Effector memory CD8-positive, alpha-beta T cell (primary cell): ENCODE data around the gene SPECC1L.
A peak's percentile ranks its signal among the peaks of the same experiment; 100 is the strongest.
"Not testable (repeated sequence)": the region's sequence is repeated elsewhere in the genome, so short reads cannot be mapped to it uniquely, and the experiment has no call there.

Source experiments
- ATAC-seq: fragments of 150-1000 bp; cut with Tn5 transposase; replicated peaks from 2 replicates; pipeline ENCODE4 v1.10.0; 2021; ENCODE audit warnings: mild to moderate bottlenecking, moderate library complexity
- DNase-seq, 3 experiments: peaks; one replicate each; pipeline ENCODE4 v3.0.0; 2021
- H3K27ac Mint-ChIP-seq, 2 donors: one replicate each; pipeline ENCODE4 v1.8.0; 2022; ENCODE audit warnings: mild to moderate bottlenecking in 2 of 2, mixed read lengths in 2 of 2, moderate library complexity in 2 of 2
- H3K27me3 Mint-ChIP-seq, 2 donors: one replicate each; pipeline ENCODE4 v1.8.0; 2022; ENCODE audit warnings: mixed read lengths in 2 of 2
- H3K36me3 Mint-ChIP-seq: one replicate; pipeline ENCODE4 v1.8.0; 2022; ENCODE audit warnings: mild to moderate bottlenecking, moderate library complexity, mixed read lengths; ENCODE audit not compliant: insufficient read depth
- H3K4me1 Mint-ChIP-seq, 2 donors: one replicate each; pipeline ENCODE4 v1.8.0; 2022; ENCODE audit warnings: low read depth in 2 of 2, mixed read lengths in 2 of 2
- H3K4me3 Mint-ChIP-seq, 2 donors: one replicate each; pipeline ENCODE4 v1.8.0; 2022; ENCODE audit warnings: mild to moderate bottlenecking in 2 of 2, mixed read lengths in 2 of 2, moderate library complexity in 2 of 2
- H3K9me3 Mint-ChIP-seq, 2 donors: one replicate each; pipeline ENCODE4 v1.8.0; 2022; ENCODE audit warnings: mixed read lengths in 2 of 2

The SPECC1L gene

DNA sequence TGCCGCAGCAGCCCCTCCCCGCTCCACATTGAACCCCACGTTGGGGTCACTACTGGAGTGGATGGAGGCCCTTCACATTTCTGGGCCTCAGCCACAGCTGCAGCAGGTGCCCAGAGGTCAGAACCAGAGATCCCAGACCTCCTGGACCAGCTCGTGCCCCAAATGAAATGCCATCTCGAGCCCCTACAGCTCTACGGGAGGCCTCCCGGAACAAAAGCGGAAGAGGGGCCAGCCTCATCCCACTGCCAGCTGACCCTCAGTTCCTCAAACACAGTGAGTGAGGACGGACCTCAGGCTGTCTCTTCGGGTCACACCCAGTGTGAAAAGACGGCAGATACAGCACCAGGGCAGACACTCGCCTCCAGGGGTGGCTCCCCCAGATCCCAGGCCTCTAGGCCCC is 17.5 kb upstream of the SPECC1L start:
- DNase-seq, H3K27me3 Mint-ChIP-seq, H3K9me3 Mint-ChIP-seq, H3K36me3 Mint-ChIP-seq, H3K4me1 Mint-ChIP-seq, H3K27ac Mint-ChIP-seq, ATAC-seq, H3K4me3 Mint-ChIP-seq: not testable (repeated sequence)

DNA sequence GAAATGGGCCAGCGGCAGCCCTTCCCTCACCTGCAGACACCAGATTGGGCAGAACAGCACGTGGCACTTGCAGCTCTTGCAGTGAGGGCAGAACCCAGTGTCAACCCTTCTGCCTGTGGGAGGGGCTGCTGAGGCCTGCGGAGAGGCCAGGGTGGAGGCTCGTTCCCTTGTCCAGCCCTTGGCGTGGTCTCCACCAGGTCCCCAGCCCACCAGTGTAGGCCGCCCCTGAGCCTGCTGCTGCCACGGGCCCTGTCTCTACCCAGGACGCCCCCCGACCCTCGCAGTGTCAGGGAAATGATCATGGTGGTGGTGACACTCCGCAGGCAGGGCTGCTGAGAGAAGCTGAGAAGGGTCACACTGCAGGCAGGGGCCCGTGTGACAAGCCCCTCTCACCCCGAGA is 14.5 kb upstream of the SPECC1L start:
- H3K27ac Mint-ChIP-seq, H3K4me3 Mint-ChIP-seq, DNase-seq: not testable (repeated sequence)

DNA sequence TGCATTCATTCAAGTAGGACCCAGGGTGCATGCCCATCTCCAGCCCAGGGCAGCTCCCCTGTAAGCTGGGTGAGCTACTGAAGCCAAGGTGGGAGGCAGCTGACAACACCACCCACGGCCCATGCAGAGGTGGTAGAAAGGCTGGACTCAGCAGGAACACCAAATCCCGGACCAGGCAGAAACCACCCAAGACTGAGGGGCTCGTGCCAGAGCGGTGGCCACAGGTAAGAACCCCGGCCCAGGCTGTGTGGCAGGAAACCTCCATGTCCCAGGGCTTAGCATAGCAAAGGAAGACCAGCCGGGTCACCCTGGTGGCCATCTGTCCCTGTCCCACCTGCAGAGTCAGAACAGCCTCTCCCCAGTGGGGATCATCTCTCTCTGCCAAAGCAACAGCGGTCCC is 13.9 kb upstream of the SPECC1L start:
- not testable (repeated sequence) for H3K36me3 Mint-ChIP-seq, H3K4me1 Mint-ChIP-seq, H3K27ac Mint-ChIP-seq, ATAC-seq, H3K27me3 Mint-ChIP-seq, H3K9me3 Mint-ChIP-seq, H3K4me3 Mint-ChIP-seq, DNase-seq

More for the DNA sequence above, 14.5 kb upstream of the SPECC1L start:
- ATAC-seq, H3K9me3 Mint-ChIP-seq, H3K27me3 Mint-ChIP-seq, H3K4me1 Mint-ChIP-seq, H3K36me3 Mint-ChIP-seq: not testable (repeated sequence)

DNA sequence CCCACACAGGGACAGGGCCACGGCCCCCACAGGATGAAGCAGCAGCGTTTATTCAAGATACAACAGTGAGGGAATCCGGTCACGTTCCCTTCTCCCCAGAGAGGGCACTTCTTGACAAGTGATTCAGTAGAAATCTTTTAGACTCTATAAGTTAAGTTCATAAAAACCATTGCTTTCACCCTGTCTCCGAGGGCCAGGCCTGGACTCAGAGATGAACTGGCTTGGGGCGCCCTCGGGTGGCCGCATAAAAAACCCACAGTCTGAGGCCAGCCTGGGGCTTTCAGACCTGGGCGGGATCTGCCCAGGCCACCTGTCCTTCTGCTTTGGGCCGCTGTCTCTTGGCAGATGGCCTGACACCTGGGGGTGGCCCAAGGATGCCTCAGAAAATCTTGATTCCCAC is 11.2 kb upstream of the SPECC1L start:
- H3K4me3 Mint-ChIP-seq, H3K36me3 Mint-ChIP-seq, H3K9me3 Mint-ChIP-seq, H3K4me1 Mint-ChIP-seq, H3K27ac Mint-ChIP-seq, H3K27me3 Mint-ChIP-seq: not testable (repeated sequence)
- peak; percentile 61 to 73 (median 67) for DNase-seq
- peak; percentile 61 for ATAC-seq

DNA sequence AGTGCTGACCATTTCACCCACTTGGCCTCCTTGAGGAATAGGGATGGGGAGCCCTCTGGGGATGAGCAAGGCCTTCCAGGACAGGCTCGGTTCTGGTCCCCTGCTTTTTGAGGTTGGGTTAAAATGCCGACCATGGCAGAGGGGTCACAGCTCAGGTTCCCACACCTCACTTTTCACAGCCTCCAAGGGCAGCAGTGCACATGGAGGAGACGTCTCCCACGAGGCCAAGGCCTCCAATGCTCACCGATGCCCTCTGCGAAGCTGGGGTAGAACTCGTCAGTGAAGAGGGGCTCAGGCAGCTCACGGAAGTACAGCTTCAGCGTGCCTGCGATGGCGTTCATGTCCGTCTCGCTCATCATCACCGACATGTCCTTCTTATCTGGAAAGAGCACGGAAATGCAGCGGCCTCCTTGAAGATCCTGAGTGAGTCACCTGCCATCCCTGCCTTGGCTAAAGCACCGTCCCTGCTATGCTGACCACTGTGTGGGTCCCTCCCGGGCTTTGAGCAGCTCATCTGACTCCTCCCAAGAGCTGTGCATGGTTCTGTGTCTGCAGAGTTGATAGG is 8.4 kb upstream of the SPECC1L start:
- not testable (repeated sequence) for H3K4me3 Mint-ChIP-seq, H3K36me3 Mint-ChIP-seq, DNase-seq, H3K27me3 Mint-ChIP-seq, H3K9me3 Mint-ChIP-seq, H3K27ac Mint-ChIP-seq, ATAC-seq, H3K4me1 Mint-ChIP-seq

DNA sequence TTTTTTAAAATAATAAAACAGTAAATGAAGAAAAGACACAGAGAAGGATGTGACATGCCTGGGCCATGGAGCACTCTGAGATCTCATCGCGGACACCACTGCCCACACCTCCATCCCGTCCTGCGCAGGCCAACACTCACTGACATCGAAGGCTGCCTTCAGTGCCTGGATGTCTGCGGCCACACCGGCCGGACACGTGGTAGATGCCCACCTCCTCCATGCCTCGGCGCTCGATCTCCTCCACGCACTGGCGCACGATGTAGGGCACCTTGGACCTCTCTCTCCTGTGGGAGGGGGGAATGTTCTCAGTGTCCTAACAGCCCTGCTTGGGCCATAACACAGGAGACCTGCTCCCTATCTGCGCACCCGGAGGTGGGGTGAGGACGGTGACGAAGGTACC is 7.2 kb upstream of the SPECC1L start:
- not testable (repeated sequence) for H3K27me3 Mint-ChIP-seq, H3K4me3 Mint-ChIP-seq, H3K36me3 Mint-ChIP-seq, H3K9me3 Mint-ChIP-seq, H3K4me1 Mint-ChIP-seq, H3K27ac Mint-ChIP-seq, ATAC-seq, DNase-seq

DNA sequence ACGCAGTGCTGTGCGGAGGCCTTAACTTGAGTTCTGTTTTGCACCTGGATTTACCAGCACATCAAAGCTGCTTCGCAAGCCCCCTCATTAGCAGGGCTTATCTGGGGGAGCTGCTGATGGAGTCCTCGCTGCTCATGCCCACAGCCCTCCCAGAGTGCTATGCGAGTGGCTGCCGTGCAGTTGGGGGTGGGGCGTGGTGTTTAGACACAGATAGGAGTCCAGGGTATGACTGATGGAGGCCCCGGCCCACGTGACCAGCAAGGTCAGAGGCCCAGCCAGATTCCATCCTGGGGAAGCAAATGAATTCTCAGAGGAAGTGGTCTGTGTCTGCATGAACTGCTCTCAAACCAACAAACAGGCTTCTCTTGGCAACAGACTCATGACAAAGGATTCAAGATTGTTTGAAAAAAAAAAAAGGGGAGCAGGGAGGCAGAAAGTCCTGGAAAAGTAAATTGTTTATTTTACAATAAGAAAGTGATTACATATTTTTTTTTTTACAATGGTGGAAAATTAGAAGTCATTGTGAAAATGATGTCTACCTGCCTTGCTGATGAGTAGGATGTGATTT is 6.2 kb upstream of the SPECC1L start:
- not testable (repeated sequence) for H3K36me3 Mint-ChIP-seq, H3K9me3 Mint-ChIP-seq, H3K4me3 Mint-ChIP-seq, H3K27ac Mint-ChIP-seq, H3K27me3 Mint-ChIP-seq, DNase-seq, ATAC-seq, H3K4me1 Mint-ChIP-seq

DNA sequence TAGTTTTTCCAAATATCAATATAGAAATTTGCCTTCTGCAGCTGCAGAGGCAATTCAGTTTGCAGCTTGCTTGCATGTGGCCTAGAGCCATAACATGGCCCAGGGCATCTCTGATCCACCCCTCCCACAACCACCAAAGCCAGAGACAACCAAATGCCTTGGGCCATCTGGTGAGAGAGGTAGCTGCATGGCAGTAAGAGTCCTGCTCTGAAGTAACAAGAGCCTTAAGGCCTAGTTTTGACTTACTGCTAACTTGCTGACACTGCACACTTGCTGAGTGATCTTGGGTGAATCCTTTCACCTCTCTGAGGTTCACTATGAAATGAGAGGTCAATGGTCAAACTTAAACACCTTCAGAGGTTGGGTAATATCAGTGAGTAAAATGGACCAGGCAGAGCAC is 4.9 kb upstream of the SPECC1L start:
- Mint-ChIP-seq H3K36me3 (peaks cover 7% of the 10 kb centered on the region), H3K4me3 (no peak overlapping the region), H3K9me3 (no peaks in the 10 kb centered on the region), H3K27me3 (no peaks in the 10 kb centered on the region), H3K27ac (no peak overlapping the region), H3K4me1 (peaks cover 3 to 4% of the 10 kb centered on the region in 2 donors)
- ATAC-seq (no peak), DNase-seq (no peak)

DNA sequence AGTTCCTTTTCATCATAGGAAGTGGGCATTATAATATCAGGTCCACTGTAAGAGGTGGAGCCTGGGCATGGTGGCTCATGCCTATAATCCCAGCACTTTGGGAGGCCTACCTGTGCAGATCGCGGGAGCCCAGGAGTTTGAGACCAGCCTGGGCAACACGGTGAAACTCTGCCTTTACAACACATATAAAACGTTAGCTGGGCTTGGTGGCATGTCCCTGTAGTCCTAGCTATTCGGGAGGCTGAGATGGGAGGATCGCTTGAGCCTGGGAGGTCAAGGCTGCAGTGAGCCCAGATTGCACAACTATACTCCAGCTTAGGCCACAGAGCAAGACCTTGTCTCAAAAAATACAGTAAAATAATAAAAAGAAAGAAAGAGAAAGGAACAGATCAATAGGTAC is 4.1 kb upstream of the SPECC1L start:
- H3K4me1 Mint-ChIP-seq, ATAC-seq, H3K27ac Mint-ChIP-seq, DNase-seq, H3K4me3 Mint-ChIP-seq, H3K9me3 Mint-ChIP-seq, H3K36me3 Mint-ChIP-seq, H3K27me3 Mint-ChIP-seq: not testable (repeated sequence)

DNA sequence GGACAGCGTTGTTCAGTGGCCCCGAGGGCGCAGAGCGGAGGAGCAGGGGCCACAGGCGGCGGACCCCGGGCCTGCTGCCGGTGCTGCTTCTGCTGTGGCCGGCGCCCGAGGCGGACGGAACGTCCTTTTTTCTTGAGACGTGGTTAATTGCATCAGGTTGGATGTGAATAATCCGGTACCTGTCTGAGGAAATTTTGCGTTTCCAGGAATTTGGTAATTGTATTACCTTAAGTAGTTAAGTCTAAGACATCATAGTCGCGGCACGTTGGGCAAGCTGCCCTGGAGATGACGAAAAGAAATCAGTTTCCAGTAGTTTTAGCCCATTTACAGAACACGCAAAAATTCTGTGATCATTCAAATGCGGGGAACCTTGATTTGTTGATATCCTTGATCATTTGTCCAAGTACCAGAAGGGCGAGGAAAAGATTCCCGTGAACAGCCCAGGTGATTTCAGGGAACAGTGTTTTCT is 789 bp downstream of the SPECC1L start:
- peak overlapping the region; percentile 82 to 88 for H3K4me3 Mint-ChIP-seq
- no peak for ATAC-seq
- no peak for DNase-seq
- no peaks in the 10 kb centered on the region for H3K9me3 Mint-ChIP-seq
- H3K36me3 Mint-ChIP-seq, result peaks cover 12% of the 10 kb centered on the region
- H3K27ac Mint-ChIP-seq, result peak overlapping the region in 1 of 2 donors; percentile 86
- peaks cover 20 to 33% of the 10 kb centered on the region in 2 donors for H3K4me1 Mint-ChIP-seq
- no peaks in the 10 kb centered on the region for H3K27me3 Mint-ChIP-seq

DNA sequence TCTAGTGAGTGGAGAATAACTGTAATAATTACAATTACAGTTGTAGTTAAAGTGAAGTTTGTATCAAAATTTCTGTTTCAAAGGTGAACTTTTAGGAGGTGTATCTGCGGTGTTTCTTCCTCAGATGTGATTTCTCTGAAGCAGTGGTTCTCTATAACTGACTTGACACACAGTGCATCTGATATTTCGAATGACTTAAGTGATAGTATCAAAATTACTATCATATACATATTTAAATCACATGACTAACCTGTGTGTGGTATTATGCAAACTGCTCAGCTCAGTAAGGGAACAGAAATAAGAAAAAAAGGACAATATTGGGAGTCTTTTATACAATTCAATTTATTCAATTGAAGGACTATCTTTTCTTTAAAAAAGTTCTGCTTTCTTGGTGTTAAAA is 2.4 kb downstream of the SPECC1L start:
- H3K4me1 Mint-ChIP-seq, result peaks cover 24 to 44% of the 10 kb centered on the region in 2 donors
- not testable (repeated sequence) for H3K4me3 Mint-ChIP-seq, H3K36me3 Mint-ChIP-seq, H3K9me3 Mint-ChIP-seq, DNase-seq, H3K27me3 Mint-ChIP-seq, H3K27ac Mint-ChIP-seq, ATAC-seq

DNA sequence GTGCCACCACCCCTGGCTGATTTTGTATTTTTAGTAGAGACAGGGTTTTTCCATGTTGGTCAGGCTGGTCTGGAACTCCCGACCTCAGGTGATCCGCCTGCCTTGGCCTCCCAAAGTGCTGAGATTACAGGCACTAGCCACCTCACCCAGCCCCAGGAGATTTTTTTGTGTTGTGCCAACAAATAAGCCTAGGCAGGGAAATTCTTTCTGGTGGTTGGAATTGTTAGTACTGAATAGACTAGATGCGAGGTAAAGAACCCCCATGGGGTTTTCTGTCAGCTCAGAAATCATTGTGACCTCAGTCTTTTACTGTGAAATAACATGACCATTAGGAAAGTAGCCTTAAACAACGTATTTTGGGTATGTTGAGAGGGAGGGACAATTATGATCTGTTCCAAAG is 3.3 kb downstream of the SPECC1L start:
- not testable (repeated sequence) for ATAC-seq, H3K9me3 Mint-ChIP-seq, H3K27ac Mint-ChIP-seq, H3K36me3 Mint-ChIP-seq, H3K27me3 Mint-ChIP-seq, DNase-seq
- peaks cover 24 to 44% of the 10 kb centered on the region in 2 donors for H3K4me1 Mint-ChIP-seq
- peak overlapping the region in 1 of 2 donors; percentile 47 for H3K4me3 Mint-ChIP-seq

DNA sequence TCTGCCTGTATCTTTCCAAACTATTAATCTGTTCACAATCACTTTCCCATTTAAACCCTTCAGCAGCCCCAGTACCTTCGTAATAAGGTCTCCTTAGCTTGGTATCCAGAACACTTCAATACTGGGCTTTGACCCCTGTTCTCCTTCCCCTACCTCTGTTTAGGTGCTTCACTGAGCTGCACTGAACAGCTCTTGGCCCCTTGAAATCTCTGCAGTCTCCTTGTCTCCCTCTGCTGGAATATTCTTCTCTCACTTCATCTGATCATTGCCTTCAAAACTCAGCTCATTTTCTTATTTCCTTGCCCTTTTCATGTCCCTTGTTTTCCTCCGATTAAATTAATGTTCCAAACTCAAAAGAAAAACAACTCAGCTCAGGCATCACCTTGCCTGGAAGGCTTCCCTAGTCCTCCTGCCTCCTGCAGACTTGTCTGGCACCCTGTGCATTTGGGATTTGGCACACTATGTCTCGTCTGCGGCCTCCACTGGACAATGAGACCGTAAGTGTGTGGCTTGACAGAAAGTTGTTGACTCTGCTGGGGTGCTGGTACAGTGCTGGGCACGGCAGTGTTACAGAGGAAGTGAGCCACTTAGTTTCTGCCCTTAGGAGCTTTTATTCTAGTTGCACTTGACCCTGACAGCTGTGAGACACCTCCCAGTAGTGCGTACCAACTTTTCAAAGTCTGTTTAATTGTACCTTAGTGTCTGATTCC is 4.2 kb downstream of the SPECC1L start:
- peaks cover 28 to 44% of the 10 kb centered on the region in 2 donors for H3K4me1 Mint-ChIP-seq
- not testable (repeated sequence) for H3K9me3 Mint-ChIP-seq, H3K36me3 Mint-ChIP-seq, DNase-seq, ATAC-seq, H3K27me3 Mint-ChIP-seq
- H3K27ac Mint-ChIP-seq, result peak overlapping the region; percentile 57 to 59
- H3K4me3 Mint-ChIP-seq, result peak overlapping the region in 1 of 2 donors; percentile 25

DNA sequence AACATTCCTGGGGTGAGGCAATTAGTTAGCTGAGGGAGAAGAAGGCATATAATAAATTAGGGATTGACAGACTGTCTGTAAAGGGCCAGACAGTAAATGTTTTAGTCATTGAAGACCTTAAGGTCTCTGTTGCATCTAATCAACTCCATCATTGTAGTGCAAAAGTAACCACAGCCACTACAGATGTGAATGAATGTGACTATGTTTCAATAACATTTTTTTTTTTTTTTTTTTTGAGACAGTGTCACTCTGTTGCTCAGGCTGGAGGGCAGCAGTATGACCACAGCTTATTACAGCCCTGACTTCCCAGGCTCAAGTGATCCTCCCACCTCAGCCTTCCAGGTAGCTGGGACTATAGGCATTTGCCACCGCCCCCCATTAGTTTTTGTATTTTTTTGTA is 9.7 kb downstream of the SPECC1L start:
- ATAC-seq, H3K27me3 Mint-ChIP-seq, DNase-seq, H3K36me3 Mint-ChIP-seq, H3K9me3 Mint-ChIP-seq, H3K4me3 Mint-ChIP-seq: not testable (repeated sequence)
- Mint-ChIP-seq H3K27ac (peak overlapping the region in 1 of 2 donors; percentile 30), H3K4me1 (peaks cover 27 to 37% of the 10 kb centered on the region in 2 donors)
